ENCODE data around the gene QSOX1.

GRCh38 chr1:180210008-180210620 lies 55.4 kb downstream of the QSOX1 start:
- TF ChIP-seq, protein P1, sequence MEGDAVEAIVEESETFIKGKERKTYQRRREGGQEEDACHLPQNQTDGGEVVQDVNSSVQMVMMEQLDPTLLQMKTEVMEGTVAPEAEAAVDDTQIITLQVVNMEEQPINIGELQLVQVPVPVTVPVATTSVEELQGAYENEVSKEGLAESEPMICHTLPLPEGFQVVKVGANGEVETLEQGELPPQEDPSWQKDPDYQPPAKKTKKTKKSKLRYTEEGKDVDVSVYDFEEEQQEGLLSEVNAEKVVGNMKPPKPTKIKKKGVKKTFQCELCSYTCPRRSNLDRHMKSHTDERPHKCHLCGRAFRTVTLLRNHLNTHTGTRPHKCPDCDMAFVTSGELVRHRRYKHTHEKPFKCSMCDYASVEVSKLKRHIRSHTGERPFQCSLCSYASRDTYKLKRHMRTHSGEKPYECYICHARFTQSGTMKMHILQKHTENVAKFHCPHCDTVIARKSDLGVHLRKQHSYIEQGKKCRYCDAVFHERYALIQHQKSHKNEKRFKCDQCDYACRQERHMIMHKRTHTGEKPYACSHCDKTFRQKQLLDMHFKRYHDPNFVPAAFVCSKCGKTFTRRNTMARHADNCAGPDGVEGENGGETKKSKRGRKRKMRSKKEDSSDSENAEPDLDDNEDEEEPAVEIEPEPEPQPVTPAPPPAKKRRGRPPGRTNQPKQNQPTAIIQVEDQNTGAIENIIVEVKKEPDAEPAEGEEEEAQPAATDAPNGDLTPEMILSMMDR (IDR thresholded peaks at IDR 0.05; ENCODE audit: extremely low read depth in 1 of 2, insufficient read depth in 1 of 2, low read depth in 1 of 2, low read length in 2 of 2) = no peak
- TF ChIP-seq MAX (IDR thresholded peaks at IDR 0.05; ENCODE audit: insufficient read depth, insufficient read length) (no peak), POLR2A (IDR thresholded peaks at IDR 0.05; ENCODE audit: low read depth, low read length) (no peak)

All from endothelial cell of umbilical vein (primary cell).